Retina (tissue), 1 donor: ENCODE results near the gene AGPAT3.

Experiments used
- DNase-seq: peaks from one replicate; pipeline ENCODE4 v3.0.0-alpha.2; 2016

Gene AGPAT3

DNA sequence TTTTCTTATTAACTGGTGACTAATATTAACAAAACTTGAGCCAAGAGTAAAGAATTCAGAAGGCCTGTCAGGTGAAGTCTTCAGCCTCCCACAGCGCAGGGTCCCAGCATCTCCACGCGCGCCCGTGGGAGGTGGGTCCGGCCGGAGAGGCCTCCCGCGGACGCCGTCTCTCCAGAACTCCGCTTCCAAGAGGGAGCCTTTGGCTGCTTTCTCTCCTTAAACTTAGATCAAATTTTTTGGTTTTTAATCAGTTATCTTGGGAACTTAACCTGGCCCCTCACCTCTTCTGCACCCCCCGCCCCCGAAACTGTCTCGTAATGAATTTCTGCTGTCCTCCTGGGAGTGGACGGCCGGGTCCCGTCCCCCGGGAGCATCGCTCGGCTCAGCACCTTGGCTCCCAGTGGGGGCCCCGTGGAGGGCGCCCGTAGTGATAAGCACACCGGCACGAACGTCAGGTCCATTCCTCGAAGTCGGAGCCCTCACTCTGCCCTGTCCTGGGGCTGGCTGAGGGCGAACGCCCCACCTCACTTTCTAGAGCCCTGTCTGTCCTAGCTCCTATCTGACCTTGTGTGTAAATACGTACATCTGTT, 117.6 kb downstream of the AGPAT3 start:
- DNase-seq, result no peak

DNA sequence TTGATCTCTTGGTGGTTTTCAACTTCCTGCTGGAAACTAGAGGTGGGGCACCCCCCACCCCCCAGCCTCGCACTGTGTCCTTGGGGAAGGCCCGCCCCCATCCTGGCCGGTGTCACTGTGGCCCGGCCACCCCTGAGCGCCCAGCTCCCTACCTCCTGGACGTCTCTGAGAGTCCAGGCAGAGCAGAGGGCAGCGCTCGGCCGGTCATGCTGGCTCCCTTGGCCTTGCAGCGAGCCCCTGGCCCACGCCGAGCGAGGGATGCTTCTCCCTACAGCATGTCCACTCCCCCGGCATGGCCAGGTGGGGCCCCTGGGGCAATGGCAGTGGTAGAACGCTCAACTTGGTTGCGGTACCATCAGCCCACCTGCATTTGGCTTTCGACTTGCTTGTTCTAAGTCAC, 118.4 kb downstream of the AGPAT3 start:
- no peak for DNase-seq

DNA sequence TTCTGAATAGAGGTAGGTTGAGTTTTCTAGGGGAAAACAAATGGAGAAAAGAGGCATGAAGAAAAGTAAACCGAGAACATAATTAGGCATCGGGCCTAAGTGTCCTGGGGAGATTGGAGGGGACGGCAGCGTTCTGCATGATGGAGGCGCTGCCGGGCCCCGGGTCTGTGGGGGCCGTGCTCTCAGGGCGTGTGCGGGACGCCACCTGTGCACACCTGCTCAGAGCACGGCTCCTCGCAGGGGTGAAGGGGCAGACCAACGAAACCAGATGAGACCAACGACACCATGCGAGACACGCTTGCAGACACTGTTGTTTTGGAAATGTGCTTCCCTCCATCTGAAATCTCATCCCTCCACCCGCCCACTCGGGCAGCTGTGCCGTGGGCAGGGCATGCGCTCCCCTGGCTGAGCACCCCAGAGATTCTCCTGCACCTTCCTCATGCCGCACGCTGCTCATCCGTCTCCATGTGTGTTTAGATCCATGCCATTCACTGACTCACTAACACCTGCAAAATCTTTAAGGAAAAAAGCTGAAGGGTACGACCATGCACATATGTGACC, 118.9 kb downstream of the AGPAT3 start:
- no peak for DNase-seq

DNA sequence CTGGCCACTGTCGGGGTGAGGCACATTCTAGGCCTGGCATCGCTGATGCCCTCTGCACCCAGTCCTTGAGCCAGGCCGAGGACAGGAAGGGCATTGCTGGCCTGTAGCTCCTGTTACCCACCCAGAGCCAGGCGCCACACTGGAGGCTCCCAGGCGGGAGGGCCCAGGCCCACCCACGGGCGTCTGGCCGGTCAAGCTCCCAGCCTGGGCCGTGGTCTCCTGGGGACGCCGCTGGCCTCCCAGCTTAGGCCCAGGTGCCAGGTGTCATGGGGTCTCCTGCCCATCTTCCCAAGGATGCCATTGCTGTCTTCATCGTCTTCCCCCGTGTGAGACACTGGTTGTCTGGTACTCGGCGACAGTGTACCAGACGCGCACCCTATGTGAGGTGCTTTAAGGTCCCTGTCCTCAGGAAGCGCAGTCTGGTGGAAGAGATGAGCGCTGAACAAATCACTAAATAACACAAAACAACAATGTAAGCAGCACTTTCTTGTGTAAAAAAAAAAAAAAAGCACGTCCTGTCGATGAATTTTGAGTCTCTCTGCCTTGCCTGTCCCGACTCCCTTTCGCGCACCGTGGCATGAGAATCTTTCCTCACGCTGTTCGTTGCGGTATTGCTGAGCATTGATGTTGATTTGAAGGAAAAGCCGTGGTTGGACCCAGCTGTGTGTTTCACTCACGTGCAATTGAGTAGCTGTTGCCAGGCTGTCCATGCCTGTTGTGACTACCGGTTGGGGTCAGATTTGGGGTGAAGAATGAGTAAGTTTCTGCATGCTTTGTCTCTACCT, 120.1 kb downstream of the AGPAT3 start:
- DNase-seq, result no peak

DNA sequence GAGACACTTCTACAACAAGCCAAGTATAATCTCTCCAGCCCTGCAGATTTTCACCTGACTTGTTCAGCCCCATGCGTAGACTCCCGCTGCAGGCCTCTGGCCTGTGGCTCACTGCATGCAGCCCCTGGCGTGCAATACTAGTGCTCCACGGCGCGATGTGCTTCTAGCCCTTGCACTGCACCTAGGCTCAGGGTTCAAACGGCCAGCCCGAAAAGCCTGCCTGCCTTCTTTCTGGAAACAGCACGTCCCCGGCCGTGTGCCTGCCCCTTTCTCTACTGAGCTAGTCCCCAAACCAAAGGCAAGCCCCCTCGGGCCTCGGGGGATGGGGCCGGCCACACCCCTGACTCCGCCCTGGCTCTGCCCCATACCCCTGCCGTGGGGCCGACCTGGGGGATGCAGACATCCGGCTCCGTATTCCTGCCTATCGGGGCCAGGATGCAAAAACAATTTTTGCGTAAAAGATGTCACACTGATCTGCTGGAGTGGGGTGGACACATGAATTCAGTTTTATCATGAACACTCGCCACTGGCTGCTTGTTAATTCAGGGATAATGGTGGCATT, 120.7 kb downstream of the AGPAT3 start:
- peak; percentile 40 for DNase-seq

DNA sequence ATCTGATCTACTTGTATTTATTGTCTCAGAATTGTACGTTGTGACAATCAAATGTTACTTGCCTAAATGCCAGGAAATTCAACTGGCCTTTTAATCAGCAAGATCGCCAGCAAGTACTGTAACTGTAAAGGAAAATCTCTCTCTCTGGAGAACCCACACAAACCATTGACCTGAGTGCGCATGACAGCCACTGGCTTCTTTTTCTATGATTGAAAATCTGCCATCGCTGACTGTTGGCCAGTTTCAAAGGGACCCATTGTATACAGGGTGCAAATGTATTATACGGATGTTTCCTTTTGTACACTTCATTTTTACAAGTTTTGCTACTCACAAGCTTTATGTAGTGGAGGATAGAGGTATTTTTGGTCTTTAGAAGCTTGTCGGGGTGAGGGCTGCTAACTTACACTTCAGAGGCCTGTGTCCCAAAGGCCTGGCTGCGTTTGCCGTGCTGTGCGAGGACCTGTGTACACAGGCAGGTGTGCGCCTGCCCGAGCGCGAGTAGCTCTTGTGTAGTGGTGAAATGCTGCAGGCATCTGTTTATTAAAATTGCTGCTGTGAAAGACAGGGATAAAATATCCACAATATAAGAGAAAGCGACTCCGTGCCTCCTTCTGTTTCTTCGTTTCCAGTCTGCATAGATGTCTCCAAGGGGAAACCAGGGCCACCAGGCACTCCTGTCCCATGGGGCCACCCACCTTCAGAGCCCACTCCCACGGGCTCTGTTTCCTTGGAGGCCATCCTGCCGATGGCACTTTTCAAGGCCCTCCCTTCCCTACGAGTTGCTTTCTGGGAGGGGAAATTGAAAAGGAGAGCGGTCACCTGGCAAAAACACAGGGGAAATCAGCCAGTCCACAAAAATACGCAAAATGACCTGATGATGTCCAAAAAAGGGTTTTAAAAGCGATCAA, 121.8 kb downstream of the AGPAT3 start:
- DNase-seq, result no peak

DNA sequence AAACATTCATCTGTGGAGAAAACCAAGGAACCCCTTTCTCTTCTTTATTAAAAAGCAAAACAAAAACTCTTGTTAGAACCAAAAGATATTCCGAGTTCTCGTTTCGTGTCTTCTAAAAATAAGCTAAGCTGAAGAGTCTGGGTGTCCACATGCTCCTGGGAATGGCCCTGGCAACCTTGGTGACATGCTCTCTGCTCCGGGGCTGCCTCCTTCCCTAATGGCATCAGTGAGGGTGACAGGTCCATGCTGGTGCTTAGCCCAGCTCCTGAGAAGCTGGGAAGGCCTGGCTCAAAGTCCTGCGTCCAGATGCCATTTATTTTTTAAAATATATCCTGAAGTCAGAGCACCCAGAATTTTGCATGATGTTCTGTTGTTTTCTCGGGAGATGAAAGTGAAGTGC, 122.5 kb downstream of the AGPAT3 start:
- DNase-seq, result no peak

DNA sequence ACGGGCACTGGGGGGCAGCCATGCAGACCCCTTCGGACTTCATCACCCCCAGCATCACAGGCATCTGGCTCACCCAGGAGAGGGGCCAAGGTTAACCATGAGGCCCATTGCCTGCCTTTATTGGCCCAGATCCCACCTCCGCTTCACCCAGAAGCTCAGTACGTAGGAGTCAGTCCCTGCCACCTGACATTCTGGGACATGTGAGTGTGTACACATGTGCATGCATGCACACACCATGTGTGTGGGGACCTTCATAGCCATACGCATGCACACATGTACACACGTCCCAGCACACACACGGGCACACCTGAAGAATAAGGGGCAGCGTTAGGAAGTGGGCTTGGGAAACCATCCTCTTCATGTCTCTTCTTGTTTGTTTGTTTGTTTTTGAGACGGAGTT, 123.0 kb downstream of the AGPAT3 start:
- no peak for DNase-seq

DNA sequence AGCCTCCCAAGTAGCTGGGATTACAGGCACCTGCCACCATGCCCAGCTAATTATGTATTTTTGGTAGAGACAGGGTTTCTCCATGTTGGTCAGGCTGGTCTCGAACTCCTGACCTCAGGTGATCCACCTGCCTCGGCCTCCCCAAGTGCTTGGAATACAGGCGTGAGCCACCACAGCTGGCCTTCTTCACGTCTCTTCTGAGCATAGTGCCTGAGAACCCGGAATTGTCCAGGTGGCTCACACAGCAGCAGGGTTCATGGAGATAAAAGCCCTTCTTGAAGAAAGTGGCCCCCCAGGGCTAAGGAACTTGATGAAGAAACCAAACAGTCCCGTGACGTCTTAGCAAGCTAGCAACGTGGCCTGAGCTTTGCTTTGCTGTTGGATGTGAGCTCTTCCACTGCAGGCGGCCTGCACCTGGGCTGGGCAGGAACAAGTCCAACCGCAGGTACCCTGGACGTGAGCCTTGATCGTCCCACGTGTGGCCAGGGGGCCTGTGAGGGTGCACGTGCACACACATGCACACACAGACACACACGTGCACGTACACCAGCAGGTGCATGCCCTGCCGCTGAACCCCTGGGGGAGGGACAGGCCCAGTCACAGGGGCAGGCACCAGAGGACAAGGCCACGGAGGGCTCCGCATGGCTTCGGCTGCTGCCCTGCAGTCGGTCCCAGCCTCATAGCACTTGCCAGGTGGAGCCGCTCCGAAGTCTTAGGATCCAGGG, 123.6 kb downstream of the AGPAT3 start:
- no peak for DNase-seq

DNA sequence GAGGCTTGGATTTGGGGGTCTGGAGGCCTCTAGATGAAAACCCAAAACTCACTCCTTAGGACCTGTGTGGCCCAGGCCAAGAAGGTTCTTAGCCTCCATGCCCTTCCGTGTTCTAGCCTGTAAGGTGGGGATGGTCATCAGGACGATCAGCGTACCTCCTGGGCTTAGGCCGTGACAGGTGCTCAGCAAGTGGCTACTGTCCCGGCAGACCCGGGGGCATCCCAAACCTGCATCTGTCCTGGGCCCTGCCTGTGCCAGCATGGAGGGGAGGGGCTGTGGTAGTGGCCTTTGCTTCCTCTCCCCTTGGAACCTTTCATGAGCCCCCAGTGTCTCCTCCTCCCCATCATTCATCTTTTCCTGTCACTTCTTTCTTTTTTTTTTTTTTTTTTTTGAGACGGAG, 124.4 kb downstream of the AGPAT3 start:
- DNase-seq, result no peak

DNA sequence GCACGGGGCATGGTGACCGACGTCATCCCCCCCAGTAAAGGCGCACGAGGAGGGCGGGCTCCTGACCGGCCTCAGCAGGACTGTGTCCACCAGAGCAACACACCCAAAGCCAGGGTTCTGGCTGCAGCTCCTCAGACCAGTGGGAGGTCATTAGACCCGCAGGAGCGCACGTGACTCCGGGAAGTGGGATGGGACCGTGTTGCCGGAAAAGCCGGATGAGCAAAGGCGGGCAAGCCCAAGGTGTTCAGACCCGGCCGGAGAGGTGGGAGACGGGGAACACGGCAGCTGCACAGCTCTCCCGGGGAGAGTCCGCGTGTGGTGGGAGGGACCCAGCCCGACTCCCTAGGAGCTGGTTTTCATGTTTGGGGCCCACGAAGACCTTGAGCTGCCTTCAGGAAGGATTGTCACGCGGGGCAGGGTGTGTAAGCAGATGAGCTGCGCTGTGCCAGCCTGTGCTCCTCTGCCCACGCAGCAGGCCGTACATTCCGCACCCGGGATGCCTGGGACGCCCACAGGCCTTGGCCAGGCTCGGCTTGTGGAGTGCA, 126.5 kb downstream of the AGPAT3 start:
- no peak for DNase-seq

DNA sequence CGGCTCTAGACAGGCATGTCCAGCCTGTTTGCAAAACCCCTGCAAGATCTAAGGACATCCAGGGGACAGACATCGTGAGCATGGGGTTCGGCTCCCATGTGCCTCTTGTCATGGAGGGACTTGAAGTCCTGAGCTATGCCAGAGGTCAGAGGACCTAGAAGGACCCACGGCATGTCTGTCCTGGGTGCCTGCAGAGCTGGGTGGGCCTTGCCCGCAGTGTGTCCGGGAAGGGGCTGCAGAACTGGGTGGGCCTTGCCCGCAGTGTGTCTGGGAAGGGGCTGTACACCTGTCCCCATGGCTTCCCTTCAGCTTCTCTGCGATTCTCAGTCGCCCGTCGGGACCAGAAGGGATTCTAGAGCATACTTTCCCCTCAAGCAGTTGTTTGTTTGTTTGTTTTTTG, 127.1 kb downstream of the AGPAT3 start:
- DNase-seq, result no peak

DNA sequence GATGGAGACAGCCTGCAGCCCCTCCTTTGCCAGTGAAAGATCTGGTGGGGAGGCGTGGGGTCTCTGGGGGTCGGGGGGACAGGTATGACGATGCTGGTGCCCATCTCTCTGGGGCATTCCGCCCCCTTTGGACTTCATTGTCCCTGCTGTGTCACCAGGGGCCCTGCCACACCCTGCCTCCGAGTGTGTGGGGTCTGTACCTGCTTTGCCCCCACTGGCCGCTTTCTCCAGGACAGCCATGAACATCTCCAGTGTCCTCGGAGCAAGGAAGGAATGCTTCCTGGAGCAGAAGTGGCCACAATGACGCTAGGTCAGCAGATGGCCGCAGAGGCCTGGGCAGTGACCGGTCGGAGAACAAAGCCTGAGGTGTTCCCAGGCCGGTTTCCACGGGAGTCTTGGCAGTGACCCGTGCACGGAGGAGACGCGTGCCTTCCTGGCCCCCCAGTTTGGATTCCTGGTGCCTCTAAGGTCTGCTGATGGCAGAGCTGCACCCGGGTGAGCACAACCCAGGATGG, 128.5 kb downstream of the AGPAT3 start:
- no peak for DNase-seq

DNA sequence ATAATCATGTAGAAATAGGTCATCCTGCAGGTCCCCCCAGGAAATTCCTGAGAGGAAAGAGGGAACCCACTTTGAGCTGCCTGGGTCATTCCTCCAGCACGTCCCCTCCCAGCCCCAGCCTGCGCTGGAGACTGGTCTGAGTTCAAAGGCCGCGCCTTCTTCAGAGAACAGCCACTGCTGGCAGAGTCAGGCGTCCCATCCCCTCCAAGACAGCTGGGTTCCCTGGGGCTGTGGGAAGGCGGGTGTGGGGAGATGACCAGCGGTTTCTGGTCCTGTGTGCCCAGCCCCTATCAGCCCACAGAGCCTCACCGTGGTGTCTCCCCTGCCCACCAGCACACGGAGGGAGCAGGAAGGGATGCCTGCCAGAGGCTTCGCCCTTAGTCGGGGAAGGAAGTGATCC, 129.1 kb downstream of the AGPAT3 start:
- no peak for DNase-seq

DNA sequence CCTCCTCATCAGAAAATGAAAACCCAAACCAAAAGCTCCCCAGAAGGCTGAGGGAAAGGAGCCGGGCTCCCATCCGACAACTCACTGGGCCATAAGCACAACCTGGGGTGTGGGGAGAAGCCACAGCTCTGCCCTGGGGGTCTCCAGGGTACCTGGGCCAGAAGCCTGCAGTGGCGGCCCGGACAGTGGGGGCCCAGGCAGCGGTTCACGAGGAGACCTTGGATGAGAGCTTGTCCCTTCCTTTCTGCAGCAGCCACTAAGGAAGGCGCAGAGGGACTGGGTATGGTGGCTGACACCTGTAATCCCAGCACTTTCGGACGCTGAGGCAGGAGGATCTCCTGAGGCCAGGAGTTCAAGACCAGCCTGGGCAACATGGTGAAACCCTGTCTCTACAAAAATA, 129.6 kb downstream of the AGPAT3 start:
- no peak for DNase-seq

DNA sequence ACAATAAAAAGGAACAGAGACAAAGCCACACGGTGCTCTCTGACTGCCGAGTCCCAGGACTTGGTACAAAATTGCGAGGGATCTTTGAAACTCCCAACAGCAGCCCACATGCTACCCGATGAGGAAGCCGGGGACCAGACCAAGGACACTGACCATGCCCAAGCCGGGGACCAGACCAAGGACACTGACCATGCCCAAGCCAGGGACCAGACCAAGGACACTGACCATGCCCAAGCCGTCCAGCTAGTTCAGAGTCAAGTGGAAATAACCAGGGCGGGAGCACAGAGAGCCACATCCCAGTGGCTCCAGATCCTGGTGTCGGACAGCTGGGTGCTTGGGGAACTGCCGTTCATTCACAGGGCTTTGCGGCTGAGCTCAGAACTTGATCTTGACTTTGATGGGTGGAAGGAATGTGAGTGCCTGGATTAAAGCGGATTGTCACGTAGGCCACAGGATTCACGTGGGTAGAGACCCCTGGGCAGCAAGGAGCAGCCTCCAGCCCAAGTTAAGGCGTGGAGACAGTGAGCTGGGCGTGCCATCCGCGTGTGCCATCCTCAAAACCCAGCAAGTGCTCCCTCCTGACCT, 130.6 kb downstream of the AGPAT3 start:
- no peak for DNase-seq

DNA sequence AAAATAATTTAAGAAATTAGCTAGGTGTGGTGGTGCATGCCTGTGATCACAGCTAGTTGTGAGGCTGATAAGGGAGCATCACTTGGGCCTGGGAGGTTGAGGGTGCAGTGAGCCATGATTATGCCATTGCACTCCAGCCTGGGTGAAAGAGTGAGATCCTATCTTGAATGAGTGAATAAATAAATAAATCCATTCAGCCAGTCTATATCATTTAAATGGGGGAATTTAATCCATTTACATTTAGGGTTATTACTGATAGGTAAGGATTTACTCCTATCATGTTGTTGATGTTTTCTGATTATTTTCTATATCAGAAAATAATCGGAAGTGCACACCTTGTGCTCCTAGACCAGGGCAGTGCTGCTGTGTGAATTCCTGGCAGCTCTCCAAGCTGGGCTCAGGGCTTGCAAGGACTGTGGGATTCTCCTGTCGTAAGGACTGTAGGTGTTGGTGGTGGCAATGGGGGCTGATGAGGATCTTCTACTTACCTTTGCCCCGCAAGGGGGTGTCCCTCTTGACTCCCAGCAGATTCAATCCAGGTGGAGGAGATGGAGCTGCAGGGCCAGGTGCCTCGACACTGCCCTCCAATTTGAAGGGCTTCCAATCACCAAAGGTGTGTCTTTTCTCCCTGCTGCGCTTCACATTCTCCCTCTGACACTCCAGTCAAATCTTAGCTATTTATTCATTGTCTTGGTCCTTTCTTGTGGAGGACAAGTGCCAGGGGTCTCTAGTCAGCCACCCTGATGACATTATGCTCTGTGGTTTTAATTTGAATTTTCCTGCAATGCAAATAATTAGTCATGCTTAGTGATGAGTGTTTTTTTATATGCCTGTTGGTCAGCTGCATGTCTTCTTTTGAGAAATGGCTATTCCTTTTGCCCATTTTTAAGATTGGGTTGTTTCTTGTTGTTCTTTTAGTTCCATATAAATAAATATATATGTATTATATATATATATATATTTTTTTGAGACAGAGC, 133.0 kb downstream of the AGPAT3 start:
- DNase-seq, result no peak

DNA sequence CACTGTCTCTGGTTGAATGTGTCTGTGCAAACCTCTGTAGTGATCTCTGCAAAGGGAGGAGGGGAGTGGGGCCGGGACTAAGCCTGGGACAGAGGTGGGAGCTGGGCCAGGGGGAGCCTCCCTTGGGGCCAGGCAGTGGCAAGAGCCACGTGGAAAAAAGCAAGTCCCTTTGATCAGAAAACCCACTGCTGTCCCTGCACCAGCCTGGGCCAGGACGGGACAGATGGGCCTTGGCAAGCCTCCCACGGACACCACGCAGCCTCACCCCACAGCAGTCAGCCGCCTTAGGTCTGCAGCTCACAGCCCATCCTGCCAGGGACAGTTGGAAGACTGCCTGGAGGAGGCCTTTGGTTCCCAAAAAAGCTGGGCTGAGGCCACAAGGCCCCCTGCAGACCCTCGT, 135.3 kb downstream of the AGPAT3 start:
- no peak for DNase-seq

DNA sequence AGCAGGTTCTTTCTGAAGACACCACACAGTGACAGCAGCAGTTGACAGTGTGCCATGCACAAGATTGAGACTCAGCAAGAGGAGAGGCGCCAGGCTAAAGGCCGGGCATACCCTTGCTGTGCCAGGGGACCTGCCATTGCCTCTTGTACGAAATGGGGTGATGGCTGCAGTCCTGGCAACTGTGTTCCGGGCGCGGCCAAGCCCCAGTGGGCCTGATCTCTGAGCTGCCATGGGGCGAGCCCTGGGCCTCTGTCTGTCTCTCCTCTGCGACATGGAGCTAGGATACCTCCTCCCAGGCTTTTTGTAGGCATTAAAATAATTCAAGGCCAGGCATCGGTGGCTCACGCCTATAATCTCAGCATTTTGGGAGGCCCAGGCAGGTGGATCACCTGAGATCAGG, 137.5 kb downstream of the AGPAT3 start:
- no peak for DNase-seq

DNA sequence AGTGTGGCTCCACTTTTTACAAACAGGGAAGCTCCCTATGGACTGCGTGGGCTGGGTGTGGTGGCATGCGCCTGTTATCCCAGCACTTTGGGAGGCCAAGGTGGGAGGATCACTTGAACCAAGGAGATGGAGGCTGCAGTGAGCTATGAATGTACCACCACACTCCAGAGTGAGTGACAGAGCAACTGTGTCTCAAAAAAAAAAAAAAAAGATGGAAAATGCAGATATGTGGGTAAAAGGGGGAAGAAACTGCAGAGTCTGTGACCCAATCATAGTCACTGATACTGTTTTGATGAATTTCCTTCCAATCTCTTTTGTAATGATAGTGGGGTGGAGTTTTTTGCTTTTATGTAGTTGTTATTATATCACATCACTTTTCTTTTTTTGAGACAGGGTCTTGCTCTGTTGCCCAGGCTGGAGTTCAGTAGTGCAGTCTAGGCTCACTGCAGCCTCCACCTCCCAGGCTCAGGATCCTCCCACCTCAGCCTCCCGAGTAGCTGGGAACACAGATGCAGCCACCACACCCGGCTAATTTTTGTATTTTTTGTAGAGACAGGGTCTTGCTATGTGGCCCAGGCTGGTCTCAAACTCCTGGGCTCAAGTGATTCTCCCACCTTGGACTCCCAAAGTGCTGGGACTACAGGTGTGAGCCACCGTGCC, 138.4 kb downstream of the AGPAT3 start:
- no peak for DNase-seq
